Lower leg skin (tissue), 3 donors: ENCODE measurements around the gene OTULIN.

Experiments used
- POLR2A ChIP-seq, 2 donors: fragments of 450-650 bp; IDR thresholded peaks; one replicate each; pipeline ENCODE4 v1.6.1; 2016 to 2017; ENCODE audit warnings: antibody characterized with exemption in 2 of 2, mild to moderate bottlenecking in 1 of 2, moderate library complexity in 1 of 2
- TF ChIP-seq, protein P1 (sequence below), 3 donors: fragments of 450-650 bp; IDR thresholded peaks; one replicate each; pipeline ENCODE4 v1.5.1; 2016; ENCODE audit warnings: antibody characterized with exemption in 3 of 3, mild to moderate bottlenecking in 3 of 3, moderate library complexity in 2 of 3

DNA sequence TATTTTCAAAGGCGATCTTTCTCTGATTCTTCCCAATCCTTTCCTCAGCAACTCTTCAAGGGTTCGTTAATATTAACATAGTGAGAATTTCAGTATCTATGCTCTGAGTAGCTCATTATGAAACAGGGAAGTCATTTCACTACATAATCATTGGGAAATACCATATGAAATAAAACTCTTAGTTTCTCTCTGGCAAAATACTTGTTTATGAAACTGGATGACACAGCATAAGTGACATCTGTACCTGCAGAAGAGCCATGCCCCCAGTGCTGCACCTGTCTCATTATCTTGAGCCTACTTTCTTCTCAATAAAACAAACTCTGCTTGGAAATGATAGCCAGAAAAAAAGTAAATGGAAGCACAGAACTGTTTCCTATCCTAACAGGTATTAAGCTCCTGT, 33.8 kb upstream of the OTULIN start:
- no peak for TF ChIP-seq POLR2A (IDR thresholded peaks at IDR 0.05)
- TF ChIP-seq, protein P1, sequence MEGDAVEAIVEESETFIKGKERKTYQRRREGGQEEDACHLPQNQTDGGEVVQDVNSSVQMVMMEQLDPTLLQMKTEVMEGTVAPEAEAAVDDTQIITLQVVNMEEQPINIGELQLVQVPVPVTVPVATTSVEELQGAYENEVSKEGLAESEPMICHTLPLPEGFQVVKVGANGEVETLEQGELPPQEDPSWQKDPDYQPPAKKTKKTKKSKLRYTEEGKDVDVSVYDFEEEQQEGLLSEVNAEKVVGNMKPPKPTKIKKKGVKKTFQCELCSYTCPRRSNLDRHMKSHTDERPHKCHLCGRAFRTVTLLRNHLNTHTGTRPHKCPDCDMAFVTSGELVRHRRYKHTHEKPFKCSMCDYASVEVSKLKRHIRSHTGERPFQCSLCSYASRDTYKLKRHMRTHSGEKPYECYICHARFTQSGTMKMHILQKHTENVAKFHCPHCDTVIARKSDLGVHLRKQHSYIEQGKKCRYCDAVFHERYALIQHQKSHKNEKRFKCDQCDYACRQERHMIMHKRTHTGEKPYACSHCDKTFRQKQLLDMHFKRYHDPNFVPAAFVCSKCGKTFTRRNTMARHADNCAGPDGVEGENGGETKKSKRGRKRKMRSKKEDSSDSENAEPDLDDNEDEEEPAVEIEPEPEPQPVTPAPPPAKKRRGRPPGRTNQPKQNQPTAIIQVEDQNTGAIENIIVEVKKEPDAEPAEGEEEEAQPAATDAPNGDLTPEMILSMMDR (IDR thresholded peaks at IDR 0.05), result no peak
